A673 (cell line): ENCODE measurements around the gene PPFIBP1. TPM values are rescaled to one million over a fixed set of nuclear protein-coding genes. Genes with fewer than 3 reads are reported as not detected.
A peak's percentile ranks its signal among the peaks of the same experiment; 100 is the strongest.
"Not testable (repeated sequence)": the region's sequence is repeated elsewhere in the genome, so short reads cannot be mapped to it uniquely, and the experiment has no call there.

Experiments used
- BruUV-seq: library from RNA; stranded (reverse); fragments of 400-500 nt; replicated peaks from 2 replicates; lab custom pipeline; 2021; lab: Mats Ljungman, UMichigan
- CTCF ChIA-PET: fragments of 300-600 bp; sonication (Branson Sonifier 250); formaldehyde crosslinking; loops from one replicate; lab custom pipeline; 2022; ENCODE audit warnings: antibody characterized with exemption; lab: Charles Lee
- POLR2A ChIA-PET: fragments of 300-600 bp; sonication (Branson Sonifier 250); formaldehyde crosslinking; loops from one replicate; lab custom pipeline; 2022; ENCODE audit warnings: antibody characterized with exemption; ENCODE audit not compliant: low non-redundant PET; lab: Charles Lee
- DNase-seq: peaks from one replicate; pipeline ENCODE4 v3.0.0-alpha.2; 2015; ENCODE audit warnings: low spot score
- H3K27ac ChIP-seq: fragments of 200-600 bp; sonication (generic); 2 replicates; pipeline ENCODE4 v1.5.1; 2016; ENCODE audit warnings: mixed run types, low read depth, mild to moderate bottlenecking, mixed read lengths, antibody characterized with exemption, low read length; ENCODE audit not compliant: poor library complexity, severe bottlenecking
- H3K27me3 ChIP-seq: fragments of 200-600 bp; sonication (generic); replicated peaks from 2 replicates; pipeline ENCODE4 v1.6.1; 2017; ENCODE audit warnings: mixed run types, low read depth, mild to moderate bottlenecking, mixed read lengths, antibody characterized with exemption, low read length; ENCODE audit not compliant: insufficient read depth, poor library complexity
- H3K36me3 ChIP-seq: fragments of 200-600 bp; sonication (generic); 2 replicates; pipeline ENCODE4 v1.6.1; 2016; ENCODE audit warnings: mixed run types, mild to moderate bottlenecking, mixed read lengths, antibody characterized with exemption, low read length; ENCODE audit not compliant: insufficient read depth, poor library complexity, severe bottlenecking
- H3K4me1 ChIP-seq: fragments of 200-600 bp; sonication (generic); 2 replicates; pipeline ENCODE4 v1.6.1; 2017; ENCODE audit warnings: mixed run types, mild to moderate bottlenecking, mixed read lengths, antibody characterized with exemption, low read length; ENCODE audit not compliant: insufficient read depth, poor library complexity, severe bottlenecking
- H3K4me3 ChIP-seq: fragments of 200-600 bp; sonication (generic); 2 replicates; pipeline ENCODE4 v1.5.1; 2016; ENCODE audit warnings: low read depth, mixed run types, mild to moderate bottlenecking, mixed read lengths, low read length; ENCODE audit not compliant: poor library complexity, severe bottlenecking
- H3K9me3 ChIP-seq: fragments of 200-600 bp; sonication (generic); 2 replicates; pipeline ENCODE4 v1.6.1; 2016; ENCODE audit warnings: mixed run types, low read depth, mild to moderate bottlenecking, mixed read lengths, antibody characterized with exemption, low read length; ENCODE audit not compliant: poor library complexity, severe bottlenecking
- CTCF ChIP-seq: fragments of 300-800, 200-600 bp; sonication (generic); conservative IDR thresholded peaks from 2 replicates; pipeline ENCODE4 v1.5.1; 2017; ENCODE audit warnings: low read depth, mild to moderate bottlenecking, antibody characterized with exemption, low read length, moderate library complexity, mixed read lengths
- EZH2 ChIP-seq: fragments of 200-600 bp; sonication (generic); IDR thresholded peaks from 2 replicates; pipeline ENCODE4 v1.6.1; 2017; ENCODE audit warnings: borderline replicate concordance, low read depth, mild to moderate bottlenecking, mixed read lengths, antibody characterized with exemption, low read length; ENCODE audit not compliant: poor library complexity, severe bottlenecking
- intact Hi-C: fragments of 100-400 bp; cut with micrococcal nuclease; formaldehyde crosslinking; loops from one replicate; pipeline ENCODE4 v1.10.0; 2022; ENCODE audit not compliant: unreplicated experiment
- total RNA-seq: library from RNA; stranded (reverse); gene quantifications from 2 replicates; pipeline ENCODE4 v1.2.3, GENCODE V29; 2021

Gene PPFIBP1
- total RNA-seq, 1 experiment from 2014 or later = 41.2 TPM

GRCh38 chr12:27593266-27593665, 69.3 kb downstream of the PPFIBP1 start:
- H3K36me3 ChIP-seq = no peaks in the 10 kb centered on the region
- DNase-seq = no peak
- H3K4me1 ChIP-seq = no peaks in the 10 kb centered on the region
- ChIA-PET POLR2A (no interaction called here), CTCF (no interaction called here)
- H3K27me3 ChIP-seq = no peaks in the 10 kb centered on the region
- H3K4me3 ChIP-seq = no peak overlapping the region
- intact Hi-C loops = no loop called here
- no peak overlapping the region for H3K27ac ChIP-seq
- BruUV-seq = no TSS peak
- TF ChIP-seq EZH2 = no peak
- TF ChIP-seq CTCF = no peak
- H3K9me3 ChIP-seq = peaks cover 2% of the 10 kb centered on the region

GRCh38 chr12:27595231-27595642, 71.2 kb downstream of the PPFIBP1 start:
- CTCF ChIA-PET = no interaction called here
- Histone ChIP-seq H3K9me3 (peaks cover 4% of the 10 kb centered on the region), H3K27ac (no peak overlapping the region), H3K27me3 (no peaks in the 10 kb centered on the region), H3K36me3 (no peaks in the 10 kb centered on the region), H3K4me3 (no peak overlapping the region), H3K4me1 (no peaks in the 10 kb centered on the region)
- peak; percentile 52 for DNase-seq
- BruUV-seq = no TSS peak
- TF ChIP-seq EZH2 (no peak), CTCF (no peak)
- POLR2A ChIA-PET = interaction anchor here (0.5 kb wide), 1 partner anchor 20 kb away, joined by 3 read pairs; no protein-coding TSS in a partner anchor
- intact Hi-C loops = no loop called here

- CTCF ChIA-PET, H3K9me3 ChIP-seq, H3K4me3 ChIP-seq, H3K27me3 ChIP-seq, H3K4me1 ChIP-seq, BruUV-seq, intact Hi-C loops, DNase-seq, H3K36me3 ChIP-seq, H3K27ac ChIP-seq: not testable (repeated sequence)
- POLR2A ChIA-PET = interaction anchor here (0.7 kb wide), 1 partner anchor 192 kb away, joined by 3 read pairs; no protein-coding TSS in a partner anchor
Observed at GRCh38 chr12:27598866-27599265, 74.9 kb downstream of the PPFIBP1 start.

- POLR2A ChIA-PET = not testable (repeated sequence)
Observed at GRCh38 chr12:27601056-27601828, 77.2 kb downstream of the PPFIBP1 start.

More at GRCh38 chr12:27601056-27601828, 77.2 kb downstream of the PPFIBP1 start:
- DNase-seq, H3K9me3 ChIP-seq, CTCF ChIA-PET, H3K27ac ChIP-seq, BruUV-seq, H3K4me3 ChIP-seq, H3K36me3 ChIP-seq, H3K27me3 ChIP-seq, H3K4me1 ChIP-seq: not testable (repeated sequence)
- intact Hi-C loops = loop anchor here (10.0 kb wide), 1 partner anchor 1684 kb away; no protein-coding TSS in a partner anchor
